GM12891 (cell line): ENCODE data around the gene AK1.

ENCODE experiments used
- DNase-seq: peaks from one replicate; pipeline ENCODE4 v3.0.0; 2011; ENCODE audit warnings: low spot score; ENCODE audit not compliant: insufficient read length
- FAIRE-seq: peaks from 2 replicates; lab custom pipeline; 2011; peaks lifted over from hg19 to GRCh38; lab: Jason Lieb, UNC
- PAX5 ChIP-seq: IDR thresholded peaks from 2 replicates; pipeline ENCODE4 v1.6.1; 2011; ENCODE audit warnings: low read length, moderate library complexity, mild to moderate bottlenecking; ENCODE audit not compliant: insufficient read depth, severe bottlenecking
- POLR2A ChIP-seq: IDR thresholded peaks from 2 replicates; pipeline ENCODE4 v1.6.1; 2011; ENCODE audit warnings: low read depth, low read length, control low read depth
- POLR2AphosphoS5 ChIP-seq: IDR thresholded peaks from 2 replicates; pipeline ENCODE4 v1.6.1; 2011; ENCODE audit warnings: low read depth, low read length, control low read depth
- POU2F2 ChIP-seq: IDR thresholded peaks from 2 replicates; pipeline ENCODE4 v1.6.1; 2011; ENCODE audit warnings: low read depth, mild to moderate bottlenecking, control low read depth, low read length, moderate library complexity
- SPI1 ChIP-seq: IDR thresholded peaks from 2 replicates; pipeline ENCODE4 v1.6.1; 2011; ENCODE audit warnings: low read depth, low read length, control low read depth
- TAF1 ChIP-seq: IDR thresholded peaks from 2 replicates; pipeline ENCODE4 v1.6.1; 2011; ENCODE audit warnings: low read depth, low read length, control low read depth

The AK1 gene

DNA sequence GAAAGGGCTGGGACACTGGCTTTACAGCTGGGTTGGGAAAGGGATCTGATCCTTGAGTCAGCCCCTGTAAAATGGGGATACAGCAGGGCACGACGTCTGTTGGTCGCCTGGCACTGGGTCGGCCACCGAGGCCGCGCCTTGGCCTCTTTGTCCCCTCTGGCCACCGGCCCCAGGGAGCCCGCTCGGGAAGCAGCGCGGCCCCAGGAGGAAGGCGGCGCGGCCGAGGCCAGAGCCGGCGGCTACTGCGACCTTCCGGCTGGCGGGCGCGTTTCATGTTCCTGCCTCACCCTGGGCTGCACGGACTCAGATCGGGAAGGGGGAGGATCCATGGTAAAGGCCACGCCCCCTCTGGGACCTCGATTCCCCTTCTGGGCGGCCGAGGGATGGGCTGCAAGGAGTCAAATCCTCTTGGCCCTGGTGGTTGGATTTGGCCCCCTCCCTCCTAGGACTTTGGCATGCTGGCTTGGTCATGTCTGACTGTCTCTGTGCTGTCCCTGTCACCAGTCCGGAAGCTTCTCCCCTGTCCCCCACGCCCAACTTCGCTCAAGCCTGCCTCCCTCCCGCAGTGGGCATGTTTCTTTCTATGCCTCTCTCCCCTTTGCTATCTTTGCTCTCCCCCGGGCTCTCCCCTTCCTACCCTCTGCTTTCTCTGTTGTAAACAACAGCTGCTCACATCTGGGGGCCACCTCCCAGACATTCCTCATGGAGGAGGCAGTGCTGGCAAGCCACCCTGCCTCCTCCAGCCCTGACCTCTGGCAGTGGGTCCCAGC, 49.0 kb downstream of the AK1 start:
- DNase-seq (no peak), FAIRE-seq (no peak)
- TF ChIP-seq POLR2A (no peak), SPI1 (no peak), POU2F2 (no peak), TAF1 (no peak), POLR2AphosphoS5 (no peak), PAX5 (no peak)

DNA sequence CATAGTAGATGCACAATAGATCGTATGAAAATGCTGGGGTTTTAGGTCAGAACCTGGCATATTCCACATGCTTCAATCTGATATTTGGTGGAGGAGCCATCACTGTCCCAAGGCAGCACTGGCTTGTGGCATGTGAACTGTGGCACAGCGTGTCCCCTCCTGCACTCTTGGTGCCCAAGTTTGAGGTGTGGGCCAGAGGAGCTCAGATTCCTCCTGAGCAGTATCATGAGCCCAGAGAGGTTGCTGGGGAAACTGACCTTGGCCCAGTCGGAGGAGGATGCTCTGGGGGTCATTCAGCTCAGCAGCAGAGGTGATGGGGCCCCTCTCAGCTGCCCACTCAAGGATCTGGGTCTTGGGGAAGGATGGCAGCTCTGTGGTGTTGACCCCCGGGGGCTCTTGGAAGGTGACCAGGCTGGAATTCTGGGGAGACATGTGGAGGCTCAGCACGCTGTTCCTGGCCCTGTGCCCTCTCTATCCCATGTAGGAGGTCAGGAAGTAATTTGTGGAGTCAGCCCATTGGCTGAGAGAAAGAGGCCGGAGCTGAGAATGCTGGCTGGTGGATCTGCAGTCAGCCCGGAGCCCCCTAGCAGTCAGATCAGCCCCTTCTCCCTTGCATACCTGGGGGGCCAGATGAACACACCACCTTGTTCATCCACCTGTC, 51.1 kb downstream of the AK1 start:
- FAIRE-seq (no peak), DNase-seq (no peak)
- TF ChIP-seq PAX5, result no peak
- no peak for TF ChIP-seq TAF1
- no peak for TF ChIP-seq POU2F2
- TF ChIP-seq SPI1, result no peak
- no peak for TF ChIP-seq POLR2A
- no peak for TF ChIP-seq POLR2AphosphoS5

DNA sequence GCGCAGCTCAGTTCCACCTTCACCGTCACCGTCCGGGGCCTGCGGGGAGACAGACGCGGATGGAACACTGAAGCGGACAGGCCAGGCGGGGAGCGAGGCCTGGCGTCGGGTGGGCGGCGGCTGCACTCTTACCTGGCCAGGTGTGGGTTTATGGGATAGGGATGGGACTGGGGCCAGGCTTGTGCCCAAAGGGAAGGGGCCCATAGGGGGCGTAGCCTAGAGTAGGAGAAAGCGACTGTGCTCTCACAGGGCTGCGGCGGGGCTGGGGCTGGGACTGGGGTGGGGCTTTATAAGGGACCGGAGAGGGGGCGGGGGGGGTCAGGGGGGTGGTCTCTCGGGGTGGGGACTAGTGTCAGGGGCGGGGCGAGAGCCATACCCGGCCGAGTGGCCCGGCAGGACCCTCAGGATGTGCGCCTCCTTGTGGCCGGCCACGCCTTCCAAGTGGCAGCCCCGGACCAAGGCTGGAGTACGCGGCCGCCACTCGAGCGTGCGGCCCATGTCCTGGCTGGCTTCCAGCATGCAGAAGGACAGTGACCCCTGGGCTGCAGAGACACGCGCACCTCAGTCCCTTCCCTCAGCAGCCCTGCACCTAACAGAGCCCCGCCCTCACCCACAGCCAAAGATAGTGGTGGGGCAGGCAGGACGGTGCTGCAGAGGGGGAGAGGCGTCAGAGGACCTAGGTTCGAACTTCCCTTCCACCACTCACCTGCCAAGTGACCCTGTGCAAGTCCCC, 52.0 kb downstream of the AK1 start:
- no peak for TF ChIP-seq PAX5
- TF ChIP-seq SPI1, result no peak
- TF ChIP-seq POU2F2, result no peak
- TF ChIP-seq TAF1, result no peak
- no peak for TF ChIP-seq POLR2AphosphoS5
- TF ChIP-seq POLR2A, result no peak
- no peak for FAIRE-seq

DNA sequence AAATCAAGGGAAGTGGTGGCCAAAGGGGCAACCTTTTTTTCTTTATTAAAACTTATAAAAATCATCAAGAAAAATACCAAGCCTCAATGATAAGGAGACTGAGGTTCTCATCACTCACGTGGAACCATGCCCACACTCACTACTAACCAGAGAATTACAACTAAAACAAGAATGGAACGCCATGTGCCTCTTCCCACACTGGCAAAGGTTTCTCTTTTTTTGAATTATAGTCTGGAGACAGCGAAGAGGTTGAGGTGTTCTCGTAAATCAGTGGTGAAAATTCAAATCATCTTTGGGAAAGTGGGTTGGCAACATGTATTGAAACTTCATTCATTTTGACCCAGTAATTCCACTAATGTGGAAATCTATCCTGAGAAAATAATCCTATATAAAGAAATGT, 55.4 kb downstream of the AK1 start:
- DNase-seq, result no peak
- TF ChIP-seq POLR2AphosphoS5 (no peak), POLR2A (no peak), POU2F2 (no peak), SPI1 (no peak), PAX5 (no peak), TAF1 (no peak)

More for the DNA sequence above, 52.0 kb downstream of the AK1 start:
- DNase-seq, result no peak

DNA sequence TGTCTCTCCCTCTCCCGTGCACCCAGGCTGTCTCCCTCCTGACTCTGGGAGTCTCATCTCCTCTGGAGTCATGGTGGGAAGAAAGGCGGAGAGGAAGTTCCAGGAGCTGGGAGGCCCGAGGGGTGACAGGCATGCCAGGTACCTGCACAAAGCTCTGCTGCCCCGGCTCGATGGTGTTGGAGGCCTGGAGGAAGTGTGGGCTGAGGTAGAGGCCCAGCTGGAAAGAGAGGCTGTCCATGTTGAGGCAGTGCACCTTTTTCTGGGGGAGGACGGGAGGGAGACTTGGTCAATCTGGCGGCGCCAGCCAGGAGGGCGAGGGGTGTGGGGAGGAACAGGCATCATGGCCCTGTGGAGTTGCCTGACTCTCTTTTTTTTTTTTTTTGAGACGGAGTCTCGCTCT, 58.9 kb downstream of the AK1 start:
- no peak for TF ChIP-seq SPI1
- no peak for TF ChIP-seq POLR2A
- no peak for TF ChIP-seq POLR2AphosphoS5
- TF ChIP-seq PAX5, result no peak
- no peak for TF ChIP-seq TAF1
- TF ChIP-seq POU2F2, result no peak
- FAIRE-seq, result no peak
- DNase-seq, result no peak

More for the DNA sequence above, 55.4 kb downstream of the AK1 start:
- no peak for FAIRE-seq

DNA sequence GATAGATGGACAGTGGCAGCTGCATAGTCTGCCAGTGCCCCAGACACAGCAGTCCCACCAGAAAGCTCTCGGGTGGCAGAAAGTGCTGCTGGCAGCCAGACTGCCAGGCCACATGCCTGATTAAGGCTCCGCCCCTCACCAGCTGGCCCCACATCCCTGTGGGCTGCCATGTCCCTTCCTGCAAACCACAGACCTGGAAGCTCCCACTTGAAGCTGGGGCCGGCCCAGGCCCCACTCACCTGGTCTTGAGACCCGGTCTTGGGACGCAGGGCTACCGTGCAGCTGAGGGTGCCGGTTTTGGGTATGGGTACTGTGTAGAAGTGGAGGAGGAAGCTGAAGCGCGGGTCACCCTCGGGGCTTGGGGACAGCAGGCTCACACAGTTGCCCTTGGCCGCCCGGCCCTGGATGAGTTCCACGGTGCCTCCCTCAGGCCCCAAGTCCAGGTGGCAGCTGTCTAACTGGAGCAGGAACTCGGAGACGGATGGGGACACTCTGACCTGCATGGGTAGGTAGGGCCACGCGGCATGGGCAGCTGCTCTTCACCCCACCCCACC, 59.5 kb downstream of the AK1 start:
- FAIRE-seq, result no peak
- TF ChIP-seq PAX5 (no peak), POU2F2 (no peak), POLR2AphosphoS5 (no peak), SPI1 (no peak), TAF1 (no peak), POLR2A (no peak)

DNA sequence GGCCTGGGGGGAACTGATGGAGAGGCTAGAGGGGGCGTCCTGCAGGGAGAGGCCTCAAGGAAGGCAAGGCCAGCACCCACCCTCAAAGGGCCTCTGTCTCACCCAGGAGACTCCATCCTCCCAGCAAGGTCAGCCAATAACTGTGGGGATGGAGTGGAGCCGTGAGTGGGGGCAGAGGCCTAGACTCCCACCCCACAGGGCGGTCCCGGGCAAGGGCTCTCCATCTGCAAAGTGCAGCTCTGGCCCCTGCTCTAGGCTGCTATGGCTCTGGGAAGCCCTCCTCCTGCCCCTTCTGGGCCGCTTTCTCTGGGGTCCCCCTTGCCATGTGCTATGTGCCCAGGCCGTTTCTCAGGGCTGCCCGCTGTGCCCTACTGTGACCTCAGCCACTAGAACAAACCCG, 60.7 kb downstream of the AK1 start:
- DNase-seq (no peak), FAIRE-seq (no peak)
- TF ChIP-seq POU2F2, result no peak
- TF ChIP-seq POLR2A, result no peak
- TF ChIP-seq PAX5, result no peak
- no peak for TF ChIP-seq SPI1
- no peak for TF ChIP-seq TAF1

More for the DNA sequence above, 59.5 kb downstream of the AK1 start:
- DNase-seq, result no peak
